Endothelial cell of umbilical vein (primary cell): ENCODE results near the gene STPG4. TPM values are rescaled to one million over a fixed set of nuclear protein-coding genes. Genes with fewer than 3 reads are reported as not detected.

Source experiments
- BruUV-seq: library from RNA; stranded (reverse); fragments of 400-500 nt; replicated peaks from 2 replicates; lab custom pipeline; 2021; lab: Mats Ljungman, UMichigan
- CTCF ChIA-PET: fragments of 300-600, 350-600 bp; sonication (Branson Sonifier 250); formaldehyde crosslinking; loops from one replicate; lab custom pipeline; 2021; ENCODE audit warnings: antibody characterized with exemption, inconsistent platforms; lab: Charles Lee
- POLR2A ChIA-PET: fragments of 300-600, 350-600 bp; sonication (Branson Sonifier 250); formaldehyde crosslinking; loops from one replicate; lab custom pipeline; 2021; ENCODE audit warnings: antibody characterized with exemption, inconsistent platforms; lab: Charles Lee
- DNase-seq: peaks from one replicate; pipeline ENCODE4 v3.0.0-alpha.2; 2011; ENCODE audit warnings: low read depth, low spot score
- FAIRE-seq: peaks from 2 replicates; lab custom pipeline; 2011; peaks lifted over from hg19 to GRCh38; lab: Jason Lieb, UNC
- H2AFZ ChIP-seq: 2 replicates; pipeline ENCODE4 v1.6.0; 2012; ENCODE audit warnings: low read depth, low read length, control low read depth, inconsistent platforms
- H3K27ac ChIP-seq: 2 replicates; pipeline ENCODE4 v1.5.1; 2011; ENCODE audit warnings: low read depth, mild to moderate bottlenecking, control low read depth, low read length, moderate library complexity; ENCODE audit not compliant: insufficient read depth
- H3K27me3 ChIP-seq, 2 experiments: 2 replicates each; pipeline versions ENCODE4 v1.6.0 to v1.6.1; 2011; ENCODE audit warnings: low read length in 2 of 2, mixed read lengths in 1 of 2; ENCODE audit not compliant: control insufficient read depth in 2 of 2, insufficient read depth in 2 of 2
- H3K36me3 ChIP-seq, 2 experiments: 2 replicates in 1 of 2; 3 replicates in 1 of 2; pipeline ENCODE4 v1.5.1; 2011; ENCODE audit warnings: low read length in 2 of 2, mild to moderate bottlenecking in 1 of 2, moderate library complexity in 1 of 2; ENCODE audit not compliant: control insufficient read depth in 2 of 2, insufficient read depth in 2 of 2; ENCODE audit errors: extremely low read depth in 1 of 2
- H3K4me1 ChIP-seq: 3 replicates; pipeline ENCODE4 v1.5.1; 2011; ENCODE audit warnings: mild to moderate bottlenecking, low read length; ENCODE audit not compliant: control insufficient read depth, insufficient read depth; ENCODE audit errors: extremely low read depth
- H3K4me2 ChIP-seq: 2 replicates; pipeline ENCODE4 v1.6.1; 2011; ENCODE audit warnings: low read length, control low read depth, mixed read lengths; ENCODE audit not compliant: insufficient read depth
- H3K4me3 ChIP-seq, 3 experiments: fragments of 200-600 bp in 1 of 3; sonication (generic), shearing (Covaris generic) in 1 of 3; replicated peaks in 1 of 3; 2 replicates each; pipeline ENCODE4 v1.5.1; 2011 to 2016; ENCODE audit warnings: control low read depth in 3 of 3, low read length in 3 of 3, mild to moderate bottlenecking in 2 of 3, inconsistent platforms in 1 of 3, low read depth in 1 of 3, moderate library complexity in 1 of 3; ENCODE audit not compliant: insufficient read depth in 1 of 3
- H3K79me2 ChIP-seq: 2 replicates; pipeline ENCODE4 v1.6.0; 2012; ENCODE audit warnings: low read length, inconsistent platforms; ENCODE audit not compliant: control insufficient read depth, insufficient read depth
- H3K9ac ChIP-seq: replicated peaks from 2 replicates; pipeline ENCODE3; 2011; ENCODE audit warnings: low read length, control low read depth; ENCODE audit not compliant: insufficient read depth; ENCODE audit errors: extremely low read depth
- H3K9me1 ChIP-seq: replicated peaks from 3 replicates; pipeline ENCODE4 v1.6.0; 2011; ENCODE audit warnings: mild to moderate bottlenecking, low read length; ENCODE audit not compliant: control insufficient read depth, insufficient read depth; ENCODE audit errors: extremely low read depth
- H3K9me3 ChIP-seq: replicated peaks from 2 replicates; pipeline ENCODE4 v1.5.1; 2012; ENCODE audit warnings: low read length, inconsistent platforms; ENCODE audit not compliant: control insufficient read depth, insufficient read depth
- H4K20me1 ChIP-seq: replicated peaks from 2 replicates; pipeline ENCODE3; 2011; ENCODE audit warnings: mild to moderate bottlenecking, low read length; ENCODE audit not compliant: control insufficient read depth, insufficient read depth; ENCODE audit errors: extremely low read depth
- CTCF ChIP-seq, 2 donors: IDR thresholded peaks; 1 replicate in 1 of 2; 2 replicates in 1 of 2; pipeline ENCODE4 v1.5.1; 2011; ENCODE audit warnings: low read length in 2 of 2, mild to moderate bottlenecking in 2 of 2, moderate library complexity in 2 of 2, control low read depth in 1 of 2, inconsistent platforms in 1 of 2, low read depth in 1 of 2; ENCODE audit not compliant: insufficient read depth in 1 of 2; ENCODE audit errors: extremely low read depth in 1 of 2
- FOS ChIP-seq: IDR thresholded peaks from 2 replicates; pipeline ENCODE4 v1.6.1; 2011; ENCODE audit warnings: mild to moderate bottlenecking, low read length, moderate library complexity, borderline replicate concordance; ENCODE audit not compliant: insufficient read depth
- GATA2 ChIP-seq: IDR thresholded peaks from 2 replicates; pipeline ENCODE4 v1.7.0; 2011; ENCODE audit warnings: low read depth, mild to moderate bottlenecking, moderate library complexity, mixed read lengths, low read length; ENCODE audit not compliant: insufficient read length, insufficient read depth
- JUN ChIP-seq: IDR thresholded peaks from 2 replicates; pipeline ENCODE4 v1.6.1; 2011; ENCODE audit warnings: borderline replicate concordance, low read depth; ENCODE audit not compliant: insufficient read length, insufficient read depth
- MAX ChIP-seq: IDR thresholded peaks from 2 replicates; pipeline ENCODE4 v1.6.1; 2011; ENCODE audit not compliant: insufficient read depth, insufficient read length
- MYC ChIP-seq: IDR thresholded peaks from one replicate; pipeline ENCODE4 v1.6.1; 2011; ENCODE audit warnings: mild to moderate bottlenecking, low read depth, low read length
- POLR2AphosphoS5 ChIP-seq: IDR thresholded peaks from 2 replicates; pipeline ENCODE4 v1.6.1; 2012; ENCODE audit warnings: low read depth, mild to moderate bottlenecking, control low read depth, low read length, moderate library complexity; ENCODE audit not compliant: insufficient read depth
- dilution Hi-C: fragments of 300-500 bp; cut with MboI; formaldehyde crosslinking; loops from one replicate; pipeline ENCODE4 v1.15.0; 2019; ENCODE audit warnings: low sequenced_read_pairs; ENCODE audit not compliant: extremely low pct_ligation_motif_present
- intact Hi-C: fragments of 100-400 bp; cut with micrococcal nuclease; formaldehyde crosslinking; loops from one replicate; pipeline ENCODE4 v1.10.0; 2022
- polyA plus RNA-seq, 4 experiments: library from polyadenylated mRNA; depleted of rRNA in 3 of 4; stranded (reverse) in 3 of 4; unstranded in 1 of 4; fragments of >200 nt; gene quantifications; 2 replicates each; pipeline versions ENCODE4 v1.2.1 to v1.2.3, GENCODE V29; 2011 to 2012; ENCODE audit warnings: missing spikeins in 1 of 4
- total RNA-seq: library from RNA; stranded (reverse); gene quantifications from 2 replicates; pipeline ENCODE4 v1.2.3, GENCODE V29; 2021

Gene STPG4
- total and polyA plus RNA-seq, 2 donors (not counting 3 experiments of a cell fraction or from before 2014, with no cell fraction given) = 0.53 TPM; not detected in 1

- dilution Hi-C loops = no loop called here
- H3K4me3 ChIP-seq = no peak overlapping the region
- no peaks in the 10 kb centered on the region for H3K9me3 ChIP-seq
- no peaks in the 10 kb centered on the region for H3K36me3 ChIP-seq
- peak overlapping the region; percentile 90 for H2AFZ ChIP-seq
- H3K9me1 ChIP-seq = no peaks in the 10 kb centered on the region
- no peak for FAIRE-seq
- peaks cover 56% of the 10 kb centered on the region for H3K4me1 ChIP-seq
- ChIA-PET POLR2A (interaction anchor here (1.5 kb wide), 1 partner anchor 15 kb away, joined by 3 read pairs; no protein-coding TSS in a partner anchor), CTCF (interaction anchor here (1.4 to 1.7 kb wide), 2 partner anchors 17 to 21 kb away, joined by 5 to 6 read pairs; no protein-coding TSS in a partner anchor)
- no peaks in the 10 kb centered on the region for H3K79me2 ChIP-seq
- H4K20me1 ChIP-seq = no peaks in the 10 kb centered on the region
- H3K9ac ChIP-seq = no peak overlapping the region
- no peak overlapping the region for H3K4me2 ChIP-seq
- BruUV-seq = no TSS peak
- intact Hi-C loops = loop anchor here (5.0 kb wide), 1 partner anchor 86 kb away; no protein-coding TSS in a partner anchor
- no peak for DNase-seq
- TF ChIP-seq MAX = no peak
- peak overlapping the region; percentile 41 for H3K27ac ChIP-seq
- H3K27me3 ChIP-seq = no peaks in the 10 kb centered on the region
Observed at GRCh38 chr2:47086571-47086970, 68.5 kb downstream of the STPG4 start.

- H3K36me3 ChIP-seq = no peaks in the 10 kb centered on the region
- no peaks in the 10 kb centered on the region for H3K9me3 ChIP-seq
- H3K27me3 ChIP-seq = no peaks in the 10 kb centered on the region
- peak; percentile 62 for DNase-seq
- peak overlapping the region; percentile 90 for H2AFZ ChIP-seq
- intact Hi-C loops = loop anchor here (5.0 kb wide), 1 partner anchor 86 kb away; no protein-coding TSS in a partner anchor
- H3K27ac ChIP-seq = peak overlapping the region; percentile 41
- H4K20me1 ChIP-seq = no peaks in the 10 kb centered on the region
- H3K9me1 ChIP-seq = no peaks in the 10 kb centered on the region
- FAIRE-seq = peak; percentile 87
- CTCF ChIA-PET = interaction anchor here (1.1 to 1.7 kb wide), 4 partner anchors 10 to 20 kb away, joined by 3 to 6 read pairs (median 6); no protein-coding TSS in a partner anchor
- dilution Hi-C loops = no loop called here
- H3K4me3 ChIP-seq = no peak overlapping the region
- TF ChIP-seq GATA2 (no peak), POLR2AphosphoS5 (no peak), FOS (no peak), MYC (no peak), JUN (no peak), CTCF (IDR thresholded peaks at IDR 0.05; ENCODE audit: extremely low read depth in 1 of 2, insufficient read depth in 1 of 2, low read depth in 1 of 2, low read length in 2 of 2) (no peak)
- H3K4me2 ChIP-seq = no peak overlapping the region
- H3K79me2 ChIP-seq = no peaks in the 10 kb centered on the region
- POLR2A ChIA-PET = interaction anchor here (0.5 to 1.5 kb wide), 2 partner anchors 15 to 62 kb away, joined by 3 to 4 read pairs; no protein-coding TSS in a partner anchor
- BruUV-seq = no TSS peak
- H3K4me1 ChIP-seq = peaks cover 51% of the 10 kb centered on the region
- H3K9ac ChIP-seq = no peak overlapping the region
Observed at GRCh38 chr2:47086054-47086471, 69.0 kb downstream of the STPG4 start.
